NCI-H2029 treated with DMSO at 0.1 percent for 48 hours (cell line): ENCODE measurements around the gene NADK.

Source experiments
- DNase-seq: peaks from one replicate; lab custom pipeline; 2025; lab: John Stamatoyannopoulos, UW

Gene NADK, protein sequence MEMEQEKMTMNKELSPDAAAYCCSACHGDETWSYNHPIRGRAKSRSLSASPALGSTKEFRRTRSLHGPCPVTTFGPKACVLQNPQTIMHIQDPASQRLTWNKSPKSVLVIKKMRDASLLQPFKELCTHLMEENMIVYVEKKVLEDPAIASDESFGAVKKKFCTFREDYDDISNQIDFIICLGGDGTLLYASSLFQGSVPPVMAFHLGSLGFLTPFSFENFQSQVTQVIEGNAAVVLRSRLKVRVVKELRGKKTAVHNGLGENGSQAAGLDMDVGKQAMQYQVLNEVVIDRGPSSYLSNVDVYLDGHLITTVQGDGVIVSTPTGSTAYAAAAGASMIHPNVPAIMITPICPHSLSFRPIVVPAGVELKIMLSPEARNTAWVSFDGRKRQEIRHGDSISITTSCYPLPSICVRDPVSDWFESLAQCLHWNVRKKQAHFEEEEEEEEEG

GRCh38 chr1:1777950-1778662, at the start of gene NADK:
TSS of gene NADK (minus strand) at chr1:1778470. CDS start at chr1:1765406, 13,064 bp downstream.
- DNase-seq = no peak

GRCh38 chr1:1827089-1827848, 49.0 kb upstream of the NADK start:
- DNase-seq = no peak

DNA sequence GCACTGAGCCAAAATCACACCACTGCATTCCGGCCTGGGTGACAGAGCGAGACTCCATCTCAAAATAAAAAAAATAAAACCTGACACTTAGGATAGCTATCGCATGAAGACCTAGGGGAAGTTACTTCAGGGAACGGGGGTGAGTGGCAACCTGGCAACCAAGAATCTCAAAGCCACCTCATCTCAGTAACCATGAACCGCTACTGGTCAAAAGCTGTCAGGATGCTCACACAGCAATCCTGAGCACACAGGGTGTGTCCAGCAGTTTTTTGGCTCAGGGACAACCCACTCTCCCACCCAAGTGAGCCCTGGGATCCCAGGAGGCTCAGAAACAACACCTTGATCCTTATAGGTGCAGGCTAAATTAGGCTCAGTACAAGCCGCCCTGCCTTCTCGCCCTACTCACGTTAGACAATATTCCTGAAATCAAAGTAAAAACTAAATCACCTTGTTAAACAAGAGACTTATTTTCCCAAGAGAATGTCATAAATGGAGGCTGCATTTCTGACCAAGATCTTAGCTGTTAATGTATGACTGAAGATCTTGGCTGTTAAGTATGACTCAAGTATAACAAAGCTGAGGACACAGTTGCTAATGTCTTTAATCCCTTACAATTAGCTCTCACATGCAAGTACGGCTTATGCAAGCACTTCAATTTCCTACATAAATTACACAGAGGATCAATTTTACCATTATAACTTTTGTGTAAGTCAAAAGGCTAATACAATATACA, 48.3 kb upstream of the NADK start:
- DNase-seq = no peak

GRCh38 chr1:1825217-1825616, 46.9 kb upstream of the NADK start:
- no peak for DNase-seq

GRCh38 chr1:1819762-1820161, 41.5 kb upstream of the NADK start:
- DNase-seq = no peak

DNA sequence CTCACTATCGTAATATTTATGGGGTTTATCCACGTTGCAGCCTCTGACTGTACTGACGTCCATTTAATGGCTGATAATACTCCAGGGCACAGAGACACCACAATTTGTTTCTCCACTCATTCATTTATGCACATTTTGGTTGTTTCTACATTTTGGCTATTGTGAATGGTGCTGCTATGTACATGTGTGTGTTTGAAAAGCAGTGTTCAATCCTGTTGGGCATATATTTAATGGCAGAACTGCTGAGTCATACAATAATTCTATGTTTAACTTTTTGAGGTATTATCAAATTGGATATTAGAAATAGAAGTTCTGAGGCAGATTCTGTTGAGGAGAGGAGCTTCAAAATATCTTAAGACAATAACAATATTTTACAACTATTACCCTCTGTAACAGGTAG, 39.0 kb upstream of the NADK start:
- no peak for DNase-seq

GRCh38 chr1:1815606-1816281, 37.5 kb upstream of the NADK start:
- no peak for DNase-seq

DNA sequence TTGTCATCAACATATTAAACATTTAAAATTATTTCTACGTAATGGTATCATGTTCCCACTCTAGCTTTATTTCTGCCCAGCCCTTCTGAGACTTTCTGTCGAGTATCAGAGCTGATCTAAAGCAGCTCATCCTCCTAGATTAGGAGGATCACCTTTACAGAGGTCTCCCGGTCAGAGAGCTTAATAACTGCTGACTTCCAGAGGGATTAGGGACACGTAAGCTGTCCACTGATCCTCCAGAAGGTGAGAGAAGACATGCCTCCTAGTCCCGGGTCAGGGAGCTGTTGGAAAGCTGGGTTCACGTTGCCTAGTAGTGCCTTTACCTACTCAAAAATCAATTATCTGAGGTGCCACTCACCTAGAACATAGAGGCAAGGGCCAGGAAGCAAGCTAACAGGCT, 31.2 kb upstream of the NADK start:
- DNase-seq = no peak

- DNase-seq = no peak
These were observed 29.9 kb upstream of the NADK start for GRCh38 chr1:1808206-1808605.

DNA sequence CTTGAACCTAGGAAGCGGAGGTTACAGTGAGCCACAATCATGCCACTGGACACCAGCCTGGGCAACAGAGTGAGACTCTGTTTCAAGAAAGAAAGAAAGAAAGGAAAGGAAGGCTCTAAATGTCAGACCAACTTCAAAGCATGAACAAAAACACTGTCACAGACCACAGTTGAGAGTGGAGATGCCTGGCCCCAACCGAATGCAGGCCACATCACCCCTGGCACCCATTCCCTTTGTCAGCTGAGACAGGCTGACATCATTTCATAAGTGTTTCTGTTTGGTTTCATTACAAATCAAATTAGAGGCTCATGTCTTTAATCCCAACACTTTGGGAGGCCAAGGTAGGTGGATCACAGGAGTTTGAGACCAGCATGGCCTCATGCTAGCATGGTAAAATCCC, 28.6 kb upstream of the NADK start:
- no peak for DNase-seq

- no peak for DNase-seq
These were observed 26.0 kb upstream of the NADK start for GRCh38 chr1:1804301-1804700.

GRCh38 chr1:1802871-1803270, 24.6 kb upstream of the NADK start:
- DNase-seq = no peak

- no peak for DNase-seq
These were observed 21.4 kb upstream of the NADK start for GRCh38 chr1:1799716-1800115.

DNA sequence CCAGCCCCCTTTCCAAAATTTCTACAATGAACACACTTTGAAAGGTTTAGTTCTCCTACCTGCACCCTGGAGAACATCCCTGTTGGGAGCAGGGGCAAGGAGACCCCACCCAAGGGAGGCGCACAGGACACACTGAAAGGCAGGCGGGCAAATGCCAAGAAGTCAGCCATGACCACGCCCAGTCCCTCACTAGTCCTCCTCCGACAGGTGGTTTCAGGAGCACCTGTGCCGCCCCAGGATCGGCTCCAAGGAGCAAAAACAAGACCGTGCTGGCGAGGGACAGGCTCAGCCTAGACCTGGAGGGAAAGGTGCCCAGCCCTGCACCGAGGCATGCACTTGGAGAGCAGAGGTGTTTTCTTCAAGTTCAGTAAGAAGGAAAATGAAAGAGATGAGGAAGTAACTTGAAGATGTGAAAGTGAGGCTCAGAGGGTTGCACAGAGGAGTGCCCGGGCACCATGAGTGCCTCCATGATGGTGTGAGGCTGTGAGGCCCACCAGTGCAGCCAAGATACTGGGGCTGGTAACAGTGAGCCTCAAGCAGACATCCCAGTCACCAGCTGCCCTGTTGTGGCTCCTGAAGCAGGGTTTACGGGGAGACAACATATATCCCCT, 19.6 kb upstream of the NADK start:
- DNase-seq = no peak

- no peak for DNase-seq
These were observed 18.2 kb upstream of the NADK start for GRCh38 chr1:1796466-1796865.

- DNase-seq = no peak
These were observed 16.7 kb upstream of the NADK start for GRCh38 chr1:1794999-1795398.

DNA sequence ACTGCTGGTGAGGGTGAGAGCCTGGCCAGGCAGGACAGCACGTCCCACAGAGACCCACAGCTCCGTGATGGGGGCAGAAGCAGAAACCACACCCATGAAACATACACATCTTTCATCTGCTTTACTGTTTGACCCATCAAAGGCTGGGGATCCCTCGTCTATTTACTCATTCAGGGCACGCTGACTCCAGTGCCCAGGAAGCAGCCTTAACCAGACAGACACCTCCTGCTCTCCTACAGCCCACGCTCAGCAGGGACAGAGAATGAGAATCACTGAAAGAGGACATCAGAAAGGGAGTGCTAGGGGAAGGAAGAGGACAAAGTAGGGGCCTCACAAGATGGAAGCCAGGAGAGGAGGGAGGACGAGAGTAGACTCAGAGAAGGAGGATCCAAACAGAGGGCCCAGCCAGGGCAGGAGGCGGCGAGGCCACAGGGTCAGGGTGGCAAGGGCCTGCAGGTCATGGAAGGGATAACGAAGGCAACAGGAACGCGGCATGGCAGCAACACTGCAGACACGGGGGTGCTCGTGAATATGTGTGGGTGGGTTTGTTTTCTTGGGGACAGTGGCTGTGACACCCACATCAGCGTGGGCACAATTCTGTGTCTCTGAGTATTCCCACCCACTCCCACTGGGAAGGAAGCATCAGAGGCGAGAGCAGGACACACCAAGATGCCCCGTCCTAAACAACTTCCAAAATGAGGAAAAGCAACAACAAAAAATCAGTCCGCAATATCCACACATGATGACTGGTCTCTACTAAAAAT, 15.4 kb upstream of the NADK start:
- DNase-seq = no peak

DNA sequence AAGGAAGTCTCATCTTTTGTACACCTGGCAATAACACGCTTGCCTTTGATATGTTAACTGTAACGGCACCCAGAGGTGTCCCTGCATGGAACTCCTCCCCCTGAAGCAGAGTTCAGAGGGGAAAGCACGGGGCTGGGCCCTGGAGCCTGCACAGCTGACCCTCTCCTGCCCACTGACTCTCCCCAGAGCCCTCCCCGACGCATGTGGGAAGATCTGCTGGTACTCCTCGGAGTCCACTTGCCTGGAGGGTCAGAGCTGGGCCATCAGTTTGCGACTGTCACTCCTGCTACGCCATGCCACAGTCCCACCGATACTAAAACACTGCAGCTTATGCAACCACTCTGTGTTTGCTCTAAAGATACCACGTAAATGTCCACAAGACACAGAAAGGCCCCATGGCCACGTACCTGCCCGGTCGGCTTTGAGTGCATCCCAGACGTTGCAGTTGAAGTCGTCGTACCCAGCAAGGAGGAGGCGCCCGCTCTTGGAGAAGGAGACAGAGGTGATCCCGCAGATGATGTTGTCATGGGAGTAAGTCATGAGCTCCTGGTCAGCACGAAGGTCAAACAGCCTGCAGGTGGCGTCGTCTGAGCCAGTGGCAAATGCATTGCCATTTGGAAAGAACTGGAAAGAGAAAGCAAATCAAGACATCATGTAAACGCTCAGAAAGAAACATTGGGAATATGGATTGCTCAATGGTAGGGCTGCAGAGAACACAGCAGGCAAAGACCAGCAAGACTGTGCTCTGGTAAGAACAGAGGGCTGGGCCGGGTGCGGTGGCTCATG, 10.6 kb upstream of the NADK start:
- DNase-seq = no peak

DNA sequence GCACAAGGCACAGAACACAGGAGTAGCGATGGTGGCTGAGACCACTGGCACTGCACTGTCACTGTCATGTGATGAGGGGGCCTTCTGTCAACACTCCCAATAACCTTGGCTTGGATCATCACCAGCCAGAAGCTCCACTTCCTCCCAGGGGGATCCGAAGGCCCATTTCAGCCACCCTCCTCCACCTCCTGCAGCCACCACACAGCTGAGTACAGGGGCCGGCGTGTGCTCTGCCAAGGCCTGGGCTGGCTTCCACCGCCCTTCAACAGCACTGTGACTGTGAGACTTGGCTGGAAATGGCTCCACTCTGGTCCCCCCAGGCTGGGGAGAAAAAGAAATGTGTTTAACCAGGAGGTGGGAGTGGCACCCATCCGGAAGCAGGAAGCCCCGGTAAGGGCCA, 9.9 kb upstream of the NADK start:
- no peak for DNase-seq
